Sigmoid colon (tissue), 4 donors: ENCODE data around the gene EPHA8.

Experiments used
- CTCF ChIP-seq, 4 experiments: fragments of 450-650 bp in 3 of 4; fragments of 200-600 bp in 1 of 4; IDR thresholded peaks; one replicate each; pipeline ENCODE4 v1.5.1; 2016 to 2019; ENCODE audit warnings: antibody characterized with exemption in 4 of 4, mild to moderate bottlenecking in 3 of 4, moderate library complexity in 2 of 4
- POLR2AphosphoS5 ChIP-seq, 4 donors: sonication (generic); formaldehyde crosslinking; IDR thresholded peaks; one replicate each; pipeline ENCODE4 v1.6.1; 2017; ENCODE audit warnings: antibody characterized with exemption in 4 of 4

DNA sequence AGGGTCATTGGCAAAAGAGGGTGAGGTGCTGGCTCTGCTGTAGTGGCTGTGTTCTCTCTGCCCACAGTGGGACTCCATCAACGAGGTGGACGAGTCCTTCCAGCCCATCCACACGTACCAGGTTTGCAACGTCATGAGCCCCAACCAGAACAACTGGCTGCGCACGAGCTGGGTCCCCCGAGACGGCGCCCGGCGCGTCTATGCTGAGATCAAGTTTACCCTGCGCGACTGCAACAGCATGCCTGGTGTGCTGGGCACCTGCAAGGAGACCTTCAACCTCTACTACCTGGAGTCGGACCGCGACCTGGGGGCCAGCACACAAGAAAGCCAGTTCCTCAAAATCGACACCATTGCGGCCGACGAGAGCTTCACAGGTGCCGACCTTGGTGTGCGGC is 12.9 kb downstream of the EPHA8 start:
- TF ChIP-seq CTCF (IDR thresholded peaks at IDR 0.05) (no peak), POLR2AphosphoS5 (IDR thresholded peaks at IDR 0.05) (no peak)
